ENCODE measurements around the gene PLEKHM3.

The PLEKHM3 gene

GRCh38 chr2:207887500-207887899 is 137.8 kb downstream of the PLEKHM3 start:
- Histone ChIP-seq H3K4me1 (ENCODE audit: control insufficient read depth, insufficient read depth, low read length) (no peaks in the 10 kb centered on the region), H3K27ac (ENCODE audit: extremely low read depth, low read depth, low read length) (no peak overlapping the region), H3K4me3 (ENCODE audit: low read depth, low read length) (no peak overlapping the region), H3K36me3 (ENCODE audit: control insufficient read depth in 2 of 2, insufficient read depth in 1 of 2, low read length in 2 of 2) (no peaks in the 10 kb centered on the region), H3K9me3 (ENCODE audit: control insufficient read depth, insufficient read depth, low read depth, low read length) (no peaks in the 10 kb centered on the region)
- CTCF ChIA-PET = interaction anchor here (0.6 kb wide), 1 partner anchor 10 kb away, joined by 3 read pairs; no protein-coding TSS in a partner anchor
- POLR2A ChIA-PET = no interaction called here
- TF ChIP-seq ZNF76 (tag by site-specific recombination; IDR thresholded peaks at IDR 0.05; ENCODE audit: borderline replicate concordance, low read depth) (no peak), WT1 (tag by site-specific recombination; IDR thresholded peaks at IDR 0.05) (no peak), YY2 (tag by site-specific recombination; IDR thresholded peaks at IDR 0.05) (no peak), ZNF211 (tag by site-specific recombination; IDR thresholded peaks at IDR 0.05; ENCODE audit: low read depth) (no peak), ZNF548 (tag by site-specific recombination; IDR thresholded peaks at IDR 0.05) (no peak), ZNF121 (tag by site-specific recombination; IDR thresholded peaks at IDR 0.05) (no peak), SETDB1 (IDR thresholded peaks at IDR 0.05; ENCODE audit: insufficient read length, low read length) (no peak), ZFP41 (tag by site-specific recombination; IDR thresholded peaks at IDR 0.05; ENCODE audit: borderline replicate concordance) (no peak), EGR2 (tag by site-specific recombination; IDR thresholded peaks at IDR 0.05; ENCODE audit: low read depth) (no peak), TRIM28 (IDR thresholded peaks at IDR 0.05; ENCODE audit: borderline replicate concordance, low read length) (no peak), INSM2 (tag by site-specific recombination; IDR thresholded peaks at IDR 0.05) (no peak), ZNF311 (tag by site-specific recombination; IDR thresholded peaks at IDR 0.05; ENCODE audit: borderline replicate concordance) (no peak), ZSCAN5A (tag by site-specific recombination; IDR thresholded peaks at IDR 0.05) (no peak), ZNF510 (tag by site-specific recombination; IDR thresholded peaks at IDR 0.05; ENCODE audit: insufficient replicate concordance) (no peak), IKZF3 (tag by site-specific recombination; IDR thresholded peaks at IDR 0.05) (no peak), KLF8 (tag by site-specific recombination; IDR thresholded peaks at IDR 0.05) (no peak), KLF17 (tag by site-specific recombination; IDR thresholded peaks at IDR 0.05) (no peak), ZNF391 (tag by site-specific recombination; IDR thresholded peaks at IDR 0.05; ENCODE audit: borderline replicate concordance, low read depth) (no peak), ZNF133 (tag by site-specific recombination; IDR thresholded peaks at IDR 0.05) (no peak)

GRCh38 chr2:207885010-207885409 is 140.3 kb downstream of the PLEKHM3 start:
- Histone ChIP-seq H3K27ac (ENCODE audit: extremely low read depth, low read depth, low read length) (no peak overlapping the region), H3K4me1 (ENCODE audit: control insufficient read depth, insufficient read depth, low read length) (no peaks in the 10 kb centered on the region), H3K4me3 (ENCODE audit: low read depth, low read length) (no peak overlapping the region), H3K9me3 (ENCODE audit: control insufficient read depth, insufficient read depth, low read depth, low read length) (no peaks in the 10 kb centered on the region), H3K36me3 (ENCODE audit: control insufficient read depth in 2 of 2, insufficient read depth in 1 of 2, low read length in 2 of 2) (no peaks in the 10 kb centered on the region)
- POLR2A ChIA-PET = no interaction called here
- TF ChIP-seq ZBTB48 (tag by site-specific recombination; IDR thresholded peaks at IDR 0.05) (no peak), PRDM4 (tag by site-specific recombination; IDR thresholded peaks at IDR 0.05) (no peak), ZBTB10 (tag by site-specific recombination; IDR thresholded peaks at IDR 0.05) (no peak), HOXA7 (CRISPR knock-in tag; IDR thresholded peaks at IDR 0.05; ENCODE audit: borderline replicate concordance) (no peak), ZNF23 (tag by site-specific recombination; IDR thresholded peaks at IDR 0.05; ENCODE audit: borderline replicate concordance) (no peak), ZNF335 (tag by site-specific recombination; conservative IDR thresholded peaks at IDR 0.05) (no peak)
- CTCF ChIA-PET = interaction anchor here (1.7 kb wide), 1 partner anchor 156 kb away, joined by 4 read pairs; no protein-coding TSS in a partner anchor
